Heart left ventricle (tissue), 16 donors: ENCODE measurements around the gene MRPL4. TPM values are rescaled to one million over a fixed set of nuclear protein-coding genes. Genes with fewer than 3 reads are reported as not detected.

ENCODE experiments used
- ATAC-seq, 4 donors: fragments of 200-7000 bp; cut with Tn5 transposase; one replicate each; pipeline ENCODE4 v1.9.1; 2020 to 2022; ENCODE audit warnings: moderate library complexity in 4 of 4, mild to moderate bottlenecking in 3 of 4, moderate number of reproducible peaks in 1 of 4
- DNase-seq, 5 donors: peaks; one replicate each; pipeline ENCODE4 v3.0.0-alpha.2; 2020
- H3K27ac ChIP-seq, 12 donors: fragments of 200-600 bp; sonication (generic) in 4 of 12; one replicate each; pipeline versions ENCODE4 v1.5.0 to v1.8.0; 2016 to 2022; ENCODE audit warnings: mild to moderate bottlenecking in 2 of 12
- H3K27me3 ChIP-seq, 9 donors: fragments of 200-600 bp; sonication (generic) in 2 of 9; one replicate each; pipeline versions ENCODE4 v1.5.1 to v1.8.0; 2016 to 2022; ENCODE audit warnings: mild to moderate bottlenecking in 3 of 9
- H3K36me3 ChIP-seq, 9 donors: fragments of 200-600 bp; sonication (generic) in 2 of 9; one replicate each; pipeline versions ENCODE4 v1.5.0 to v1.8.0; 2018 to 2022; ENCODE audit warnings: mild to moderate bottlenecking in 2 of 9
- H3K4me1 ChIP-seq, 12 donors: fragments of 200-600 bp; sonication (generic) in 4 of 12; one replicate each; pipeline versions ENCODE4 v1.5.0 to v1.8.0; 2016 to 2022; ENCODE audit warnings: mild to moderate bottlenecking in 3 of 12
- H3K4me3 ChIP-seq, 12 donors: fragments of 200-600 bp; sonication (generic) in 4 of 12; one replicate each; pipeline versions ENCODE4 v1.5.0 to v1.8.0; 2017 to 2022; ENCODE audit warnings: mild to moderate bottlenecking in 9 of 12, moderate library complexity in 4 of 12
- H3K9me3 ChIP-seq, 12 donors: fragments of 200-600 bp; sonication (generic) in 4 of 12; one replicate each; pipeline versions ENCODE4 v1.5.0 to v1.8.0; 2016 to 2022; ENCODE audit warnings: mild to moderate bottlenecking in 1 of 12
- CTCF ChIP-seq, 12 donors: fragments of 200-600 bp; sonication (generic) in 4 of 12; IDR thresholded peaks; one replicate each; pipeline versions ENCODE4 v1.5.0 to v1.8.0; 2018 to 2022; ENCODE audit warnings: antibody characterized with exemption in 12 of 12, mild to moderate bottlenecking in 5 of 12
- POLR2A ChIP-seq, 2 donors: fragments of 450-650 bp; IDR thresholded peaks; one replicate each; pipeline ENCODE4 v1.6.1; 2017; ENCODE audit warnings: antibody characterized with exemption in 2 of 2, mild to moderate bottlenecking in 2 of 2, moderate library complexity in 2 of 2
- WGBS, 4 donors: extraction: QIAGEN DNeasy Blood & Tissue Kit in 2 of 4; methylation state at CpG; one replicate each; pipeline versions ENCODE4 v1.1.5 to v1.1.7; 2013 to 2018; 5-methylcytosine and 5-hydroxymethylcytosine counted together
- intact Hi-C, 10 donors: fragments of 100-400 bp; cut with DNase I; formaldehyde crosslinking; loops; one replicate each; pipeline versions ENCODE4 v1.11.1 to v1.14.2; 2022
- polyA plus RNA-seq, 2 donors: library from polyadenylated mRNA; stranded (reverse); fragments of 200-250 nt; gene quantifications; one replicate each; pipeline ENCODE4 v1.2.3, GENCODE V29; 2013
- total RNA-seq, 9 donors: library from RNA; depleted of rRNA in 2 of 9; stranded (reverse); fragments of >200 nt in 2 of 9; fragmentation: NEBNext Ultra II Directional in 3 of 9; extraction: Animal tissue kit (Norgen Biotek cat#: 25700) in 3 of 9; gene quantifications; one replicate each; pipeline versions ENCODE4 v1.1.0 to v1.2.4, GENCODE V29; 2016 to 2023
- donor health status: ischemic (EF 13 %, LVEDD 7.1; RV severe dilation, severe dysfunction).
- donor health status: healthy with polysubstance abuse.
- donor health status: DM: no; HTN: yes; CAD: no.
- donor health status: DM: no; HTN: no; CAD: no.
- donor health status: ischemic (EF 25% LVEDD 6.9; RV normal size, moderate dysfunction).
- donor health status: ischemic (EF 25% LVEDD 5.7; RV mildly dilated, moderate dysfunction).
- donor health status: healthy.
- donor health status: DM: yes; HTN: yes; CAD: no.
- donor health status: ischemic (EF 35%, LVEDD 5.7; RV mildly dilated, moderate dysfunction).
- donor health status: nonischemic (EF 11% LVEDD 7.7; RV severe dilation, severe dysfunction).
- donor health status: DM: yes; HTN: yes; CAD: no.
- donor health status: PGD.
- donor health status: ischemic (EF 29% LVEDD 5.4; RV normal size, mild dysfunction).
- donor health status: nonischemic (EF 23%, LVEDD 6.1; RV moderate dilation, normal function).

MRPL4 gene
- total and polyA plus RNA-seq, 11 donors = 37.7 to 123 (median 68.2) TPM

DNA sequence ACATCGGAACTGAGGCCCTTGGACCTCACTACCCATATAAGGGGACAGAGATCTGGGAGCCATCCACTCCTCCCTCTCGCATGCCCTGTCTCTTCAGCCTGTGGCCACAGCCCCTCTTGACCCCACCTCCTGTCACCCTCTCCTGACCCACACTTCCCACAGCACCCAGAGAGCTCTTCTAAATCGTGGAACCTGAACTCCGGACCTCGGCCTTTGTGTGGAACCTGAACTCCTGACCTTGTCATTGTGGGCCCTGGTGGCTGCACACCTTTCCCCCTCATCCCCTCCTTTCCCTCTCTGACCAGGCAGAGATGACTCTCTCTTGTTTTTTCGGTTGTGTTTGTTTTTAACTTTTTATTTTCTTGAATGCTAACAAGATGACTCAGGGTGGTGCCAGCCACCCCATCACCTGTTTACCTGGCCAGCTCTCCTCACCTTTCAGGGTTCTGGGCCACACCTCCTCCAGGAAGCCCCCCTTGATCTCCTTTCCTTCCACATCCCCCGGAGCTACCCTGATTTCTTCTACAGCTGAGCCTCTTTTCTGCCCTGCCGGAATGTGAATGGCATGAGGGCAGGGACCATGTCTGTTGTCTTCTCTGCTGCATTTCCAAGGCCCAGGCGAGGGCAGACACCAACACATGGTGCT lies 5.1 kb downstream of the MRPL4 start:
- Histone ChIP-seq H3K4me3 (no peak overlapping the region), H3K9me3 (no peaks in the 10 kb centered on the region), H3K4me1 (peaks cover 0 to 25% (median 13%) of the 10 kb centered on the region in 12 donors), H3K36me3 (peaks cover 0 to 68% (median 58%) of the 10 kb centered on the region in 9 donors), H3K27ac (peak overlapping the region in 1 of 12 donors; percentile 3), H3K27me3 (no peaks in the 10 kb centered on the region)
- TF ChIP-seq POLR2A (IDR thresholded peaks at IDR 0.05) = no peak
- TF ChIP-seq CTCF (IDR thresholded peaks at IDR 0.05) = no peak
- DNase-seq (no peak), ATAC-seq (no peak)
- 71 to 87% (median 75%) methylated on average over 9 of the region's 9 CpGs for WGBS, 4 donors
- intact Hi-C loops = loop anchor here in 4 of 10 donors (5.0 to 10.0 kb wide), 3 partner anchors 130 to 322 kb away; partner anchors contain the start of genes EIF3G (in 2 of the 4), P2RY11 (in 2 of the 4) and OLFM2 (in 1 of the 4)

- DNase-seq (no peak), ATAC-seq (peak in 2 of 4 donors; percentile 6 to 7)
- intact Hi-C loops = loop anchor here in 6 of 10 donors (2.0 to 10.0 kb wide), 5 partner anchors 129 to 323 kb away; partner anchors contain the start of genes EIF3G (in 2 of the 6), P2RY11 (in 2 of the 6) and OLFM2 (in 1 of the 6)
- H3K9me3 ChIP-seq = no peaks in the 10 kb centered on the region
- WGBS, 4 donors = 90 to 97% (median 93%) methylated on average over 9 to 18 of the region's 18 CpGs
- H3K36me3 ChIP-seq = peaks cover 0 to 68% (median 58%) of the 10 kb centered on the region in 9 donors
- TF ChIP-seq POLR2A (IDR thresholded peaks at IDR 0.05) = no peak
- no peak for TF ChIP-seq CTCF (IDR thresholded peaks at IDR 0.05)
- peak overlapping the region in 1 of 12 donors; percentile 39 for H3K27ac ChIP-seq
- H3K4me1 ChIP-seq = peaks cover 0 to 17% (median 6%) of the 10 kb centered on the region in 12 donors
- H3K27me3 ChIP-seq = no peaks in the 10 kb centered on the region
- H3K4me3 ChIP-seq = no peak overlapping the region
Measured at GRCh38 chr19:10258080-10258710, 6.2 kb downstream of the MRPL4 start.

- DNase-seq = peak; percentile 84 to 91 (median 88)
- H3K27ac ChIP-seq = peak overlapping the region in 3 of 12 donors; percentile 19 to 39 (median 37)
- 21 to 61% (median 50%) methylated on average over 9 to 32 of the region's 32 CpGs for WGBS, 4 donors
- TF ChIP-seq CTCF (IDR thresholded peaks at IDR 0.05) = peak; percentile 55 to 79 (median 73)
- no peak for TF ChIP-seq POLR2A (IDR thresholded peaks at IDR 0.05)
- H3K36me3 ChIP-seq = peaks cover 0 to 59% (median 51%) of the 10 kb centered on the region in 9 donors
- peaks cover 0 to 11% (median 6%) of the 10 kb centered on the region in 12 donors for H3K4me1 ChIP-seq
- H3K27me3 ChIP-seq = no peaks in the 10 kb centered on the region
- no peaks in the 10 kb centered on the region for H3K9me3 ChIP-seq
- intact Hi-C loops = loop anchor here in 7 of 10 donors (1.0 to 10.0 kb wide), 6 partner anchors 128 to 325 kb away; partner anchors contain the start of genes EIF3G (in 2 of the 7), P2RY11 (in 2 of the 7) and OLFM2 (in 1 of the 7)
- H3K4me3 ChIP-seq = no peak overlapping the region
- ATAC-seq = peak in 3 of 4 donors; percentile 51 to 70 (median 54)
Measured at GRCh38 chr19:10259162-10259905, 7.3 kb downstream of the MRPL4 start.
